Measurements from ENCODE around the gene ARL6IP5.

Gene ARL6IP5

GRCh38 chr3:69108811-69109210, 24.1 kb downstream of the ARL6IP5 start:
- no peak for TF ChIP-seq ZFX (IDR thresholded peaks at IDR 0.05)
- TF ChIP-seq CTCF (conservative IDR thresholded peaks at IDR 0.05) = no peak
- H3K27ac ChIP-seq = no peak overlapping the region

GRCh38 chr3:69110941-69111546, 26.3 kb downstream of the ARL6IP5 start:
- H3K27ac ChIP-seq = no peak overlapping the region
- no peak for TF ChIP-seq ZFX (IDR thresholded peaks at IDR 0.05)
- TF ChIP-seq CTCF (conservative IDR thresholded peaks at IDR 0.05) = no peak

GRCh38 chr3:69113536-69113935, 28.8 kb downstream of the ARL6IP5 start:
- TF ChIP-seq CTCF (conservative IDR thresholded peaks at IDR 0.05) (no peak), ZFX (IDR thresholded peaks at IDR 0.05) (no peak)
- no peak overlapping the region for H3K27ac ChIP-seq

- no peak overlapping the region for H3K27ac ChIP-seq
- TF ChIP-seq CTCF (conservative IDR thresholded peaks at IDR 0.05) (no peak), ZFX (IDR thresholded peaks at IDR 0.05) (no peak)
Observed at GRCh38 chr3:69115731-69116130, 31.0 kb downstream of the ARL6IP5 start.

GRCh38 chr3:69116162-69116561, 31.4 kb downstream of the ARL6IP5 start:
- H3K27ac ChIP-seq = no peak overlapping the region
- no peak for TF ChIP-seq ZFX (IDR thresholded peaks at IDR 0.05)

GRCh38 chr3:69116897-69117296, 32.2 kb downstream of the ARL6IP5 start:
- no peak for TF ChIP-seq CTCF (conservative IDR thresholded peaks at IDR 0.05)
- TF ChIP-seq ZFX (IDR thresholded peaks at IDR 0.05) = no peak
- no peak overlapping the region for H3K27ac ChIP-seq

- no peak for TF ChIP-seq CTCF (conservative IDR thresholded peaks at IDR 0.05)
- TF ChIP-seq ZFX (IDR thresholded peaks at IDR 0.05) = no peak
Observed at GRCh38 chr3:69118555-69118954, 33.8 kb downstream of the ARL6IP5 start.

GRCh38 chr3:69119138-69119537, 34.4 kb downstream of the ARL6IP5 start:
- no peak for TF ChIP-seq ZFX (IDR thresholded peaks at IDR 0.05)
- no peak for TF ChIP-seq CTCF (conservative IDR thresholded peaks at IDR 0.05)
- H3K27ac ChIP-seq = no peak overlapping the region

More at GRCh38 chr3:69118555-69118954, 33.8 kb downstream of the ARL6IP5 start:
- no peak overlapping the region for H3K27ac ChIP-seq
